MM.1S (cell line): ENCODE measurements around the gene LGALS14.

ENCODE experiments used
- CTCF ChIP-seq: fragments of 300-600 bp; sonication (generic); IDR thresholded peaks from 2 replicates; pipeline ENCODE4 v1.5.1; 2016; ENCODE audit warnings: antibody characterized with exemption, low read length, mixed read lengths
- EZH2phosphoT487 ChIP-seq: fragments of 300-600 bp; sonication (generic); IDR thresholded peaks from 2 replicates; pipeline ENCODE4 v1.6.1; 2018; ENCODE audit warnings: antibody characterized with exemption, low read length

- TF ChIP-seq CTCF (no peak), EZH2phosphoT487 (no peak)
These were observed 48.7 kb upstream of the LGALS14 start, which contains the start of gene LGALS16 for GRCh38 chr19:39655613-39656012.
